GM12864 (cell line): ENCODE data around the gene UBAC2.

Experiments used
- DNase-seq: peaks from one replicate; pipeline ENCODE4 v3.0.0-alpha.2; 2011; ENCODE audit warnings: low read depth
- H3K4me3 ChIP-seq: 2 replicates; pipeline ENCODE4 v1.5.1; 2011; ENCODE audit warnings: mild to moderate bottlenecking, low read depth, low read length, control low read depth
- CTCF ChIP-seq: IDR thresholded peaks from 2 replicates; pipeline ENCODE4 v1.5.1; 2011; ENCODE audit warnings: low read depth, mild to moderate bottlenecking, moderate library complexity, low read length, control low read depth, inconsistent platforms; ENCODE audit errors: missing control alignments

UBAC2 gene

DNA sequence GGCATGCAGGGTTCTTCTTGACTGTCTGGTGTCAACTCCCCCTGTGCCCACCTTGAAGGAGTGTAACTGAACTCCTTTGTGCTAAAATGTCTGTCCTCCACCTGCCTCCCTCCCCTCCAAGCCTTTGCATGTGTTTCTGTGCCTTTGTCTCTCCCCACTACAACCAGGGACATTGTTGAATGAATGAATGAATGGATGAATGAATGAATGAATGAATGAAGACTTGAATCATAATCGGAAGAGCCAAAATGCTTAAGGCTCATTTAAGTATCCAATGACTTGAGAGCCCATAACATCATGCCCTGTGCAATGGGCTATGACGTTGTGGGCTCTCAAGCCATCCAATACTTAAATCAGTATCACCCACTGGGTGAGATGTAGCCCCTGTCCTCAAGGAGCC, 115.6 kb downstream of the UBAC2 start:
- no peak for DNase-seq
- no peak overlapping the region for H3K4me3 ChIP-seq
- no peak for TF ChIP-seq CTCF

DNA sequence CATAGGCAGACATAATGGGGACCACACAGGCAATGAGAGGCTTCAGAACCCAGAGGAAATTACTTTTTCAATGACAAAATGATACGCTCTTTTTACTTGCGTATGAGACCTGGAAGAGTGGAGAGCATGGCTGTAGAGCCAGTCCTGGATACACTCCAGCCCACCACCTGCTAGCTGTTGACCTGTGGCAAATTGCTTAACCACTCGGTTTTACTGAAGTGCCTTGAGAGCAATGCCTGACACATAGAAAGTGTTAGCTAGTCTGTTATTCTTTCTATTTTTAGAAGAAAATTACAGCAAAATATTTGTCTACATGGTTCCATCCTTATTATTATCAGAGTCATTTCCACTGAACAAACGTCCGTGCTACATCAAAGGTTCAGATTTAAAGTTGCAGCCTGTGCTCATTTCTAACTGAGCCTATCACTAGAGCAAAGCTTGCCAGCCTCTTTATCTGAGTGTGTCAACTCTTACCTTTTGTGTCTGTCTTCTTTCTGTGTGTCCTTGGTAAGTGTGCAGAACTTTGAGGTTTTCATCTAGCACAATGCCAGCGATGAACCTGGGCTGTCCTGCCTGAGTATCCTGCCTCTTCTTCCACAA, 116.1 kb downstream of the UBAC2 start:
- no peak for TF ChIP-seq CTCF
- no peak for DNase-seq
- no peak overlapping the region for H3K4me3 ChIP-seq

- DNase-seq = no peak
- no peak overlapping the region for H3K4me3 ChIP-seq
- TF ChIP-seq CTCF = no peak
These were observed 120.2 kb downstream of the UBAC2 start for GRCh38 chr13:99320693-99321481.

DNA sequence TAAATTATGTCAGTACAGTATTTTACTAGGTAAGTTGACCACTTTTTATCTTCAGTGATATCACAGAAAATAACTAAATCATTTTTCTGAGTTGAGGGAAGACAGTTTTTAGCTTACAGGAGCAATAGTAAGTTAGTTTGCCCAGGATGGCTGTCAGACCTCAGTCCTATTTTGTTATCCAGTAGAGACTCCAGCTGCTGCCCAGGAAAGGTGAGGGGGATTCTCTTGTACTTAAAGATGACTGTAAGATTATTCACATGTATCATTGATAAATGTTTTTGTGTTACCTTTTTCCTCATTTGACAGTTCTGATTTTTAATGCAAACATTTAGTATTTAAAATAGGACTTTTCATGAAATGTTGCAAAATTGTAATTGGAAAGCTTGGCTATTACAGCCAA, 121.1 kb downstream of the UBAC2 start:
- H3K4me3 ChIP-seq = no peak overlapping the region
- no peak for TF ChIP-seq CTCF
- no peak for DNase-seq

GRCh38 chr13:99322297-99323103, 121.8 kb downstream of the UBAC2 start:
- no peak overlapping the region; the same call in 1 of the 2 replicates for H3K4me3 ChIP-seq
- no peak for TF ChIP-seq CTCF
- peak; percentile 71 for DNase-seq

DNA sequence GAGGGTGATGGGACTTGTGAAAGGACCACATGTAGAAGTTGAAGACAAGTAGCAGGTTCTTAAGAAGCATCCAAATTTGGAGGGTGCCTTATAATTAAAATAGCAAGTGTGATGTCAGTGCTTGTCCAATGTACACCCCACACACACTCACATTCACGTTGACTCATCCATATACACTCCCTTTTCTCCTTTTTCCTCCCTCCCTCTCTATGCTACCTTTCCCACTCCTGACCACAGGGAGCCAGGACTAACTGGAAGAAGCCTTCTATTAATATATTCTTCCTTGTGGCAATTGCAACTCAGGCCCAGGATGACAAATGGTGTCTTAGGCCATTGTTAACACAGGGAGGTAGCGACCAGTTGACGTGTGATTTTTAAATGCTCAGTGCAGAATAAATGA, 122.8 kb downstream of the UBAC2 start:
- no peak overlapping the region for H3K4me3 ChIP-seq
- no peak for DNase-seq
- TF ChIP-seq CTCF = no peak
